ENCODE results near the gene WNT9B.

The WNT9B gene

GRCh38 chr17:46888727-46889126 is 37.3 kb downstream of the WNT9B start:
- TF ChIP-seq CTCF (IDR thresholded peaks at IDR 0.05; ENCODE audit: control extremely low read depth, extremely low read depth, low read depth, missing control alignments), result no peak
- CTCF ChIA-PET, result interaction anchor here (1.0 to 1.3 kb wide), 2 partner anchors 10 to 53 kb away, joined by 3 to 4 read pairs; no protein-coding TSS in a partner anchor
- POLR2A ChIA-PET, result no interaction called here
- no peak for DNase-seq (ENCODE audit: extremely low spot score)

- ChIA-PET POLR2A (no interaction called here), CTCF (no interaction called here)
- DNase-seq (ENCODE audit: extremely low spot score), result no peak
- no peak for TF ChIP-seq CTCF (IDR thresholded peaks at IDR 0.05; ENCODE audit: control extremely low read depth, extremely low read depth, low read depth, missing control alignments)
These were observed 38.1 kb downstream of the WNT9B start for GRCh38 chr17:46889519-46889918.

GRCh38 chr17:46889992-46890564 is 38.7 kb downstream of the WNT9B start:
- TF ChIP-seq CTCF (IDR thresholded peaks at IDR 0.05; ENCODE audit: control extremely low read depth, extremely low read depth, low read depth, missing control alignments), result no peak
- no peak for DNase-seq (ENCODE audit: extremely low spot score)
- POLR2A ChIA-PET, result no interaction called here
- CTCF ChIA-PET, result no interaction called here

- ChIA-PET CTCF (no interaction called here), POLR2A (no interaction called here)
- DNase-seq (ENCODE audit: extremely low spot score), result no peak
- no peak for TF ChIP-seq CTCF (IDR thresholded peaks at IDR 0.05; ENCODE audit: control extremely low read depth, extremely low read depth, low read depth, missing control alignments)
These were observed 39.3 kb downstream of the WNT9B start for GRCh38 chr17:46890638-46891037.

GRCh38 chr17:46892192-46892703 is 40.9 kb downstream of the WNT9B start:
- ChIA-PET CTCF (no interaction called here), POLR2A (no interaction called here)
- no peak for TF ChIP-seq CTCF (IDR thresholded peaks at IDR 0.05; ENCODE audit: control extremely low read depth, extremely low read depth, low read depth, missing control alignments)
- no peak for DNase-seq (ENCODE audit: extremely low spot score)

GRCh38 chr17:46894024-46894423 is 42.6 kb downstream of the WNT9B start:
- ChIA-PET CTCF (no interaction called here), POLR2A (no interaction called here)
- no peak for DNase-seq (ENCODE audit: extremely low spot score)
- TF ChIP-seq CTCF (IDR thresholded peaks at IDR 0.05; ENCODE audit: control extremely low read depth, extremely low read depth, low read depth, missing control alignments), result no peak

Measured in GM10248 (cell line).